ENCODE data around the gene MYH3. TPM values are rescaled to one million over a fixed set of nuclear protein-coding genes. Genes with fewer than 3 reads are reported as not detected.

Gene MYH3
- total and polyA plus RNA-seq, 5 experiments from 2014 or later: 0.39 to 16.0 (median 1.1) TPM

DNA sequence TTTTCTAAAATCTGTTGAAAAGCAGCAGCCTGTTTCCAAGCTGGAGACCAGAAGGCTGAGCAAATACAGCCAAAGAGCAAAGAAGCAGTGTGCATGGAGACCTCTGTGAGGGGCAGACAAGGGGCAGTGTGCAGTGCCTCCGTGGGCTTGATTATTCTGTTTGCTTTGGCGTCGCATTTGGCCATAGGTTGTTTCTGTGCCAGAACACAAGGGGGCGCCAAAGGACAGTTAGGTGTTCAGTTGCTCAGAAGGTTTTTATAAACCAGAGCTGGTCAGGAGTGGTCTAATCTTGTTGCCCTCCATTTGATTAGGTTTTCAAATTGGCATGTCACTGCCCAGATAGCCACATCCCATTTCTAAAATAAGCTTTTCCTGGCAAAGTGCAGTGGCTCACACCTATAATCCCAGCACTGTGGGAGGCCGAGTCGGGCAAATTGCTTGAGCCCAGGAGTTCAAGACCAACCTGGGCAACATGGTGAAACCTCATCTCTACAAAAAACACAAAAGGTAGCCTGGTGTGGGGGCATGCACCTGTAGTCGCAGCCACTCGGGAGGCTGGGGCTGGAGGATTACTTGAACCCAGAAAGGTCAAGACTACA lies 10.6 kb downstream of the MYH3 start:
- Mint-ChIP-seq H3K27ac (peak overlapping the region in 1 of 10 donors; percentile 11), H3K27me3 (no peaks in the 10 kb centered on the region), H3K4me1 (peaks cover 0 to 3% (median 0%) of the 10 kb centered on the region in 4 donors), H3K9me3 (no peaks in the 10 kb centered on the region), H3K36me3 (peaks cover 6 to 51% (median 26%) of the 10 kb centered on the region in 3 donors), H3K4me3 (no peak overlapping the region)
- POLR2A ChIA-PET: interaction anchor here (0.6 to 1.3 kb wide), 2 partner anchors 53 to 199 kb away, joined by 3 read pairs; no protein-coding TSS in a partner anchor
- DNase-seq (peak; percentile 49 to 80 (median 70)), ATAC-seq (peak; percentile 53 to 64)

DNA sequence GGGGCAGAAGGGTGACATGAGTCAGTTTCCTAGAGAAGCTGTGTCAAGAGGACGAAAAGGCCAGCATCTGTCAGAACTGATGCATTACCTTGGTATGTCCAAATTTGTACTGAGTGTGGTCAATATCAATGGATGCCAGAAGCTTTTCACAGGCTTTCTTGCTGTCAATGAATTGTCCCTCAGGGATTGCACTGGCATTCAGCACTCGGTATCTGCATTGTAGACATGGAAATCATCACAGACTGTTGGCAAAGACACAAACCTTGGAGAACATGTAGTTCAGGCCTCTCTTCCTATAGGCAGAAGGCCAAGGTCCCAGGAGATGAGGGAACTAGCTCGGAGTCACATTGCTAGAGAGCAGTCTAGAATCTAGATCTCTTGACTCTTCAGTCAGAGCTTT lies 16.6 kb downstream of the MYH3 start:
- no peak overlapping the region for H3K4me3 Mint-ChIP-seq
- no peak for DNase-seq
- no peak for ATAC-seq
- H3K27ac Mint-ChIP-seq: peak overlapping the region in 1 of 10 donors; percentile 51
- no peaks in the 10 kb centered on the region for H3K9me3 Mint-ChIP-seq
- POLR2A ChIA-PET: no interaction called here
- H3K27me3 Mint-ChIP-seq: no peaks in the 10 kb centered on the region
- H3K36me3 Mint-ChIP-seq: peaks cover 12 to 89% (median 44%) of the 10 kb centered on the region in 3 donors
- H3K4me1 Mint-ChIP-seq: peaks cover 0 to 2% (median 0%) of the 10 kb centered on the region in 4 donors

DNA sequence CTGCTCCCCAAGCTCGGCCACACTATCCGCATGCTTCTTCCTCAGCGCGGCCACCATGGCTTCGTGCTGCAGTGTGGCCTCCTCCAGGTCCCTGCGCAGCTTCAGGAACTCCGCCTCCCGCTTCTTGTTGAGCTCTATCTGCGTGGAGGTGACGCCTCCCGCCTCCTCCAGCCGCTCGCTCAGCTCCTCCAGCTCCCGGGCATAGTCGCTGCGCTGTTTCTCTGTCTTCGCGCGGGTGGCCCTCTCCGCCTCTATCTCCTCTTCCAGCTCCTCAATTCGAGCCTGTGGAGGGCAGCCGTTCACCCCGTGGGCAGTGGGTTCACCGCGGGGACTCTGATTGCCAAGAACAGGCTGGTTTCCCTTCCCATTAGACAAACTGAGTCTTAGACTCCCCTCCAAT lies 19.0 kb downstream of the MYH3 start:
- Mint-ChIP-seq H3K4me3 (no peak overlapping the region), H3K36me3 (peaks cover 6 to 87% (median 48%) of the 10 kb centered on the region in 3 donors), H3K27me3 (no peaks in the 10 kb centered on the region), H3K9me3 (no peaks in the 10 kb centered on the region), H3K4me1 (peaks cover 0 to 10% (median 0%) of the 10 kb centered on the region in 4 donors), H3K27ac (peak overlapping the region in 1 of 10 donors; percentile 20)
- no peak for DNase-seq
- no peak for ATAC-seq
- POLR2A ChIA-PET: no interaction called here

DNA sequence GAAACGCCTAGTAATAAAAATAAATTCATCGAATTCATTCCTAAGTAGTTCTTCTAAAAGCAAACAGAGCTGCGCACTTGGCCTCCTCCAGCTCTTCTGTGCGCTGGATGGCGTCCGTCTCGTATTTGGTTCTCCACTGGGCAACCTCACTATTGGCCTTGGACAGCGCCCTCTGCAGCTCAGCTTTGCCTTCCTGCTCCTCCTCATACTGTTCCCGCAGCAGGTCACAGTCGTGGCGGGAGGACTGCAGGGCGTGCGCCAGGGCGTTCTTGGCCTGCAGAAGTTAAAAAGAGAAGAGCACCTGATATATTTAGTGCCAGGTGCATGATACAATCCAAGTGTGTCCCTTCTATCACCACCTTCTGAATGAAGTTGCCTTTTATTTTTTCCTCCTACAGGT lies 21.8 kb downstream of the MYH3 start:
- no peak for ATAC-seq
- H3K4me1 Mint-ChIP-seq: peaks cover 0 to 12% (median 1%) of the 10 kb centered on the region in 4 donors
- DNase-seq: no peak
- H3K9me3 Mint-ChIP-seq: no peaks in the 10 kb centered on the region
- H3K36me3 Mint-ChIP-seq: peaks cover 6 to 82% (median 45%) of the 10 kb centered on the region in 3 donors
- POLR2A ChIA-PET: no interaction called here
- no peaks in the 10 kb centered on the region for H3K27me3 Mint-ChIP-seq
- no peak overlapping the region for H3K27ac Mint-ChIP-seq
- H3K4me3 Mint-ChIP-seq: no peak overlapping the region

DNA sequence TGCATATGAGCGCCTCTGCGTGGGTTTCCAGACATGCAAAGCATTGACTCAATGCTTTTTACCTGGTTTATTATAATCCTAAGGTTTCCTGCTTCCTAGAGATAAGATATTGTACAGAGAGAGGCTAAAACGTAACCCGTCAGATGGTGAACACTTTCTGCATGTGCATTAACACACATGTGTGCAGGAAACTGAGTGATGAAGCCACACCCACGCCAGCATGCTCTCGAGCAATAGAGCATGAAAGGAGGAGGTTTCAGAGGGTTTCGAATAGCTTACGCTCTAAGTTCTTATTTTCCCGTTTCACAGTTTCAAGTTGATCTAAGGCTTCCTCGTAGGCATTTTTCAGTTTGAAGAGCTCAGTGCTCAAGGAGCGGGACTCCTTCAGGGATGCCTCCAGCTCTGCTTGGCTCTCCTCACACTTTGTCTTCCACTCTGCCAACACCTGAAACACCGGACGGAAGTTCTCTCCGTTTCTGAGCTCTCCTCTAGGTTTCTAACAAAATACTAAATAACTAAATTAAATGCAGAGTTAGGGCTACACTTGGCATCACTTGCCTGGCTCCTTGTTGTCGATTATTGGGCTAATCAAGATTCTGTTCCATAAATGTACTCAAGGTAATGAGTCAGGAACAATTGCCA lies 23.2 kb downstream of the MYH3 start:
- peaks cover 6 to 81% (median 49%) of the 10 kb centered on the region in 3 donors for H3K36me3 Mint-ChIP-seq
- no peaks in the 10 kb centered on the region for H3K9me3 Mint-ChIP-seq
- no peak overlapping the region for H3K4me3 Mint-ChIP-seq
- H3K27me3 Mint-ChIP-seq: no peaks in the 10 kb centered on the region
- peaks cover 0 to 12% (median 1%) of the 10 kb centered on the region in 4 donors for H3K4me1 Mint-ChIP-seq
- H3K27ac Mint-ChIP-seq: no peak overlapping the region
- ATAC-seq: no peak
- no peak for DNase-seq
- POLR2A ChIA-PET: no interaction called here

DNA sequence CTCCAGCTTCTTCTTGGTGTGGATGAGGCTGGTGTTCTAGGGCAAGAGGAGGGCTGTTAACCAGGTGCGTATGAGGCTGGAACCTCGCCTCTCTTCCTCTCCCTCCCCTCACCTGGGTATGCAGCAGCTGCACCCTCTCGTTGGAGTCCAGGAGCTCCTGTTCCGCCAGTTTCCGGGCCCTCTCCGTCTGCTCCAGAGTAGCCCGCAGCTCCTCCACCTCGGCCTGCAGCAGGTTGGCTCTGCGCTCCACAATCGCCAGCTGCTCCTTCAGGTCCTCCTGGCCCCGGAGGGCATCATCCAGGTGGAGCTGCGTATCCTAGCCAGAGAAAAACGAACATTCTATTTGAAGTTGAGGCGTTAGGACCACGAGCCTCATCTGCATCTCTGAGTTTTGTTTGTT lies 25.4 kb downstream of the MYH3 start:
- Mint-ChIP-seq H3K27ac (no peak overlapping the region), H3K36me3 (peaks cover 0 to 69% (median 46%) of the 10 kb centered on the region in 3 donors), H3K4me3 (no peak overlapping the region), H3K9me3 (no peaks in the 10 kb centered on the region), H3K27me3 (no peaks in the 10 kb centered on the region), H3K4me1 (peaks cover 0 to 12% (median 3%) of the 10 kb centered on the region in 4 donors)
- DNase-seq (no peak), ATAC-seq (no peak)
- POLR2A ChIA-PET: no interaction called here

DNA sequence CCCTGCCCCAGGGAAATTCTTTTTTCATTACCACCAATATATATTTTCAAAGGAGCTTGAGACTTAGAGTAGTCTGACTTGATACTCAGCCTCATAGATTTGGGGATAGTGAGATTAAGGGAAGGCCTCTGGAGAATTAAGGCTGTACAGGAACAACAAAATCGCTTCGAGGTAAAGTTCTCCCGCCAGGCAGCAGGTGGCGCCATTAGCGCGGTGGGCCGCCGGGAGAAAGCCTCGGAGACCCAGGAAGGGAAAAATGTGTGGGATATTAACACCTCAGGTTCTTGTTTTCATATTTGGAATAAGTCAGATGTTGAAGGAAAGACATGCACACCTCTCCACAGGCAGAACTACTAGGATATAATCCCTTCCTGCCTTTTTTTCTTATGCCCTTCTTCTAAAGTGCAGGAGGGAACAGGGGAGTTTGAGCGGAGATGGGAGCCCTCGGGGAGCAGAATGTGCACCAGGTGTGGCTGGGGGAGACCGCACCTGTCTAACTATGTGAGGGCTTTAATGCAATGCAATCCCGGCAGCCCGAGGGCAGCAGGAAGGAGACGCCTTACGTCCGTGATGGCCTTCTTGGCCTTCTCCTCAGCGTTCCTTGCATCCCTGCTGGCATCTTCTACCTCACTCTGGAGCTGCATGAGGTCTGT lies 25.9 kb downstream of the MYH3 start:
- Mint-ChIP-seq H3K4me3 (no peak overlapping the region), H3K27me3 (no peaks in the 10 kb centered on the region), H3K27ac (no peak overlapping the region), H3K4me1 (peaks cover 0 to 12% (median 3%) of the 10 kb centered on the region in 4 donors), H3K9me3 (no peaks in the 10 kb centered on the region), H3K36me3 (peaks cover 0 to 65% (median 46%) of the 10 kb centered on the region in 3 donors)
- POLR2A ChIA-PET: no interaction called here
- ATAC-seq: no peak
- DNase-seq: peak in 1 of 10 donors; percentile 17

DNA sequence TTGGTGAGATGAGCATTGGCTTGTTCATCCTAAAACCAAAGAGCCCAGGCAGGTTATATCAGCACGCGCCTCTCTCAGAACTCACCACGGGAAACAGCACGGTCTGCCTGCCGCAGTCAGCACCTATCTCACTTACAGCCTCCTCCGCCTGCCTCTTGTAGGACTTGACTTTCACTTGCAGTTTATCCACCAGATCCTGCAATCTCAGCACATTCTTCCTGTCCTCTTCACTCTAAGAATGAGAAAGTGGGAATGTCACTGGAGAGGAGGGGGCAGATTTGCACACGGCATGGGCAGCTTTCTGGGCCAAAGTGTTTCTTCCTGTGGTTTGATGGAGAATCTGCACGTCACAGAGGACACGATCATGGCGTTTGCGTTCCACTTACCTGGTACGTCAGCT lies 27.4 kb downstream of the MYH3 start:
- POLR2A ChIA-PET: no interaction called here
- ATAC-seq (no peak), DNase-seq (no peak)
- peaks cover 0 to 51% (median 37%) of the 10 kb centered on the region in 3 donors for H3K36me3 Mint-ChIP-seq
- no peaks in the 10 kb centered on the region for H3K9me3 Mint-ChIP-seq
- H3K27ac Mint-ChIP-seq: no peak overlapping the region
- no peaks in the 10 kb centered on the region for H3K27me3 Mint-ChIP-seq
- no peak overlapping the region for H3K4me3 Mint-ChIP-seq
- peaks cover 0 to 9% (median 3%) of the 10 kb centered on the region in 4 donors for H3K4me1 Mint-ChIP-seq

DNA sequence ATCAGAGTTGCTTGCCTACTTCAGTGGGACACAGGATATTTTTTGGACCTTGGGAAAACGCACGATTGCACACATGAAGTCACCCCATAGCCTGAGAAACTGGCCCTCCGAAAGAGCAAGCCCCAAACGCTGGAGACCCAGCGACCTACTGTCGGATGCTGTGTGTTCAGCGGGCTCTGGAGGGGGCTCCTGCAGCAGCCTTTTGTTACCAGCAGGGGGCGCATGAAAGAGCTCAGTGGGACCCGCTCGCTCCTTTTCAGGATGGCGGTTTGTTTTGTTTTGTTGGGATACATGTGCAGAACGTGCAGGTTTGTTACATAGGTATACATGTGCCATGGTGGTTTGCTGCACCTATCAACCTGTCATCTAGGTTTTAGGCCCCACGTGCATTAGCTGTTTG lies 28.4 kb downstream of the MYH3 start:
- ATAC-seq: no peak
- Mint-ChIP-seq H3K4me3 (no peak overlapping the region), H3K4me1 (peaks cover 0 to 6% (median 3%) of the 10 kb centered on the region in 4 donors), H3K36me3 (peaks cover 0 to 42% (median 34%) of the 10 kb centered on the region in 3 donors), H3K27me3 (no peaks in the 10 kb centered on the region), H3K27ac (no peak overlapping the region), H3K9me3 (no peaks in the 10 kb centered on the region)
- DNase-seq: no peak
- POLR2A ChIA-PET: interaction anchor here (0.6 kb wide), 1 partner anchor 426 kb away, joined by 8 read pairs; no protein-coding TSS in a partner anchor

DNA sequence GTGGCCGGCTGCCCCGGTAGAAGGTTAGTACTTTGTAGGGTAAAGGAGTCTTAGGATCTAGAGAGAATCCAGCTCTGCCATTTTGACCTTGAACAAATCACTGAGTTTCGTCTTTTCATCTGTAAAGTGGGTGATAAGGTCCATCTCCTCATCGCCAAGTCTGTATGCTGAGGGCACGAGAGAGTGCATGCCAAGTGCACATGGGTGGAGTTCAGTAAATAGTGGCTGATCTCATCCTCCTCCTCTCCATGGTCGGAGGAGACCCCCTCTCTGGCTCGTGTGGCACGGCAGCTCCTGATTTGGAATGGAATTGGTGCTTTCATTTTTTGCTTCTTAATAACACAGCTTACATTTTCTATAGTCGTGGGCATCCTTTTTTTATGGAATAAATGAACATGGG lies 30.7 kb downstream of the MYH3 start:
- Mint-ChIP-seq H3K36me3 (peaks cover 0 to 29% (median 25%) of the 10 kb centered on the region in 3 donors), H3K27ac (peak overlapping the region in 1 of 10 donors; percentile 71), H3K9me3 (no peaks in the 10 kb centered on the region), H3K4me1 (peaks cover 0 to 7% (median 3%) of the 10 kb centered on the region in 4 donors), H3K4me3 (no peak overlapping the region), H3K27me3 (peaks cover 0 to 3% (median 0%) of the 10 kb centered on the region in 5 donors)
- ATAC-seq (no peak), DNase-seq (no peak)
- POLR2A ChIA-PET: no interaction called here

DNA sequence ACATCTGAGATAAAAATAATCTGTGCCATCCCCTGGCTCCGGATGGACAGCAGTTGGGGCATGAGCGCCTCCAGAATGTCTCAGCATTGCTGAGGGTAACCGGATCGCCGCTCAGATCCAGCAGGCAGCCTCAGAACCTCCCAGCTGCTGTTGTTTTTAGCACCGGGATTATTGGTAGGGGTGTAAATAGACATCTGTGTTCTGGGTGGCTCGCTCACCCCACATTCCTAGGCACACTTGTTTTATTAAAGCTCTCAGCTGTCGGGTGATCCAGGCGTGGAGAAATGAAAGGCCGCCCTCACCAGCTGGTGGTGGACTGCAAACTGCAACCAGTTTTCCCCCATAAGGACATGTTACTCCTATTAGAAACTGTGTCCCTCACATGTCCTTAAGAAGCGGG lies 32.1 kb downstream of the MYH3 start:
- peaks cover 0 to 3% (median 0%) of the 10 kb centered on the region in 5 donors for H3K27me3 Mint-ChIP-seq
- POLR2A ChIA-PET: interaction anchor here (1.2 kb wide), 1 partner anchor 9 kb away, joined by 3 read pairs; no protein-coding TSS in a partner anchor
- DNase-seq (no peak), ATAC-seq (no peak)
- peaks cover 0 to 16% (median 16%) of the 10 kb centered on the region in 3 donors for H3K36me3 Mint-ChIP-seq
- peaks cover 0 to 5% (median 2%) of the 10 kb centered on the region in 4 donors for H3K4me1 Mint-ChIP-seq
- H3K4me3 Mint-ChIP-seq: no peak overlapping the region
- H3K9me3 Mint-ChIP-seq: no peaks in the 10 kb centered on the region
- H3K27ac Mint-ChIP-seq: no peak overlapping the region

DNA sequence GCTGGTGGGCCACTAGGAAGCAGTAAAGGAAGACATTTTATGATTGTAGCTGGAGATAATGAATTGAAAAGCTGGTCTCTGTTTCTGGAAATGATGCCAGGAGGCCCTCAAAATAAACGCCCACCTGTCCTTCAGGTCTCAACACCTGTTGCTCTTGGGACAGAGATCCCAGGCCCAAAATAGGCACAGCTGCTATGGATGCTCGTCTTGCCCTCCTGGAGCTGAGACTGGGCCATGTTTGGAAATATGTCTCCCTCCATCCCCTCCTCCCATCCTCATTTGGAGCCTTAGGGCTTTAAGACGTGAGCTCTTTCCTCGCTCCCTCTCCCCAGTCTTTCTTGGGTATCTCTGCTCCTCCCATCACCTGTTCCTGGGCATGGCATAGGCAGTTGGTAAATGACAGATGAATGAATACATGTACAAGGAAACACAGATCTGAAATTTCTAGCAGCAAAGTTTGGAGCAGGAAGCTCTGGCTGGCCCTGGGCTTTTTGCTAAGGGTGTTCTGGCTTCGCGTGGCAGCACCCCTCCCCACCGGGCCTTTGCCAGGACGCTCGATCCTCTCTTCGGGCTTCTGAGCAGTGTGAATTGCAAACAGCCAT lies 33.3 kb downstream of the MYH3 start:
- Mint-ChIP-seq H3K9me3 (no peaks in the 10 kb centered on the region), H3K4me1 (peaks cover 0 to 5% (median 2%) of the 10 kb centered on the region in 4 donors), H3K36me3 (peaks cover 0 to 6% (median 6%) of the 10 kb centered on the region in 3 donors), H3K27me3 (peaks cover 0 to 3% (median 0%) of the 10 kb centered on the region in 5 donors), H3K4me3 (no peak overlapping the region), H3K27ac (no peak overlapping the region)
- no peak for DNase-seq
- no peak for ATAC-seq
- POLR2A ChIA-PET: interaction anchor here (1.2 kb wide), 1 partner anchor 8 kb away, joined by 3 read pairs; no protein-coding TSS in a partner anchor
